Nephron progenitor cell (in vitro differentiated cells): ENCODE results near the gene SYPL1.

Experiments used
- DNase-seq: peaks from one replicate; pipeline ENCODE4 v3.0.0; 2021
- H3K27ac Mint-ChIP-seq: 2 replicates; pipeline ENCODE4 v1.8.0; 2021; ENCODE audit warnings: mild to moderate bottlenecking, moderate library complexity, mixed read lengths
- H3K27me3 Mint-ChIP-seq: 2 replicates; pipeline ENCODE4 v1.8.0; 2021; ENCODE audit warnings: mild to moderate bottlenecking, low read depth, mixed read lengths; ENCODE audit not compliant: poor library complexity
- H3K36me3 Mint-ChIP-seq: 2 replicates; pipeline ENCODE4 v1.8.0; 2021; ENCODE audit warnings: low read depth, mixed read lengths
- H3K4me1 Mint-ChIP-seq: 2 replicates; pipeline ENCODE4 v1.8.0; 2021; ENCODE audit warnings: mixed read lengths
- H3K4me3 Mint-ChIP-seq: 2 replicates; pipeline ENCODE4 v1.8.0; 2021; ENCODE audit warnings: mild to moderate bottlenecking, moderate library complexity, mixed read lengths
- H3K9me3 Mint-ChIP-seq: 2 replicates; pipeline ENCODE4 v1.8.0; 2021; ENCODE audit warnings: mild to moderate bottlenecking, moderate library complexity, mixed read lengths
- TF ChIP-seq, protein P1 (sequence below): fragments of 200-600 bp; sonication (generic); IDR thresholded peaks from 2 replicates; pipeline ENCODE4 v1.5.0; 2021; ENCODE audit warnings: antibody characterized with exemption

The SYPL1 gene

GRCh38 chr7:106062521-106062931, 49.6 kb downstream of the SYPL1 start:
- H3K4me3 Mint-ChIP-seq, result no peak overlapping the region
- TF ChIP-seq, protein P1, sequence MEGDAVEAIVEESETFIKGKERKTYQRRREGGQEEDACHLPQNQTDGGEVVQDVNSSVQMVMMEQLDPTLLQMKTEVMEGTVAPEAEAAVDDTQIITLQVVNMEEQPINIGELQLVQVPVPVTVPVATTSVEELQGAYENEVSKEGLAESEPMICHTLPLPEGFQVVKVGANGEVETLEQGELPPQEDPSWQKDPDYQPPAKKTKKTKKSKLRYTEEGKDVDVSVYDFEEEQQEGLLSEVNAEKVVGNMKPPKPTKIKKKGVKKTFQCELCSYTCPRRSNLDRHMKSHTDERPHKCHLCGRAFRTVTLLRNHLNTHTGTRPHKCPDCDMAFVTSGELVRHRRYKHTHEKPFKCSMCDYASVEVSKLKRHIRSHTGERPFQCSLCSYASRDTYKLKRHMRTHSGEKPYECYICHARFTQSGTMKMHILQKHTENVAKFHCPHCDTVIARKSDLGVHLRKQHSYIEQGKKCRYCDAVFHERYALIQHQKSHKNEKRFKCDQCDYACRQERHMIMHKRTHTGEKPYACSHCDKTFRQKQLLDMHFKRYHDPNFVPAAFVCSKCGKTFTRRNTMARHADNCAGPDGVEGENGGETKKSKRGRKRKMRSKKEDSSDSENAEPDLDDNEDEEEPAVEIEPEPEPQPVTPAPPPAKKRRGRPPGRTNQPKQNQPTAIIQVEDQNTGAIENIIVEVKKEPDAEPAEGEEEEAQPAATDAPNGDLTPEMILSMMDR, result no peak
- H3K4me1 Mint-ChIP-seq, result peaks cover 76% of the 10 kb centered on the region
- H3K27me3 Mint-ChIP-seq, result no peaks in the 10 kb centered on the region
- H3K27ac Mint-ChIP-seq, result peak overlapping the region; percentile 49
- DNase-seq, result no peak
- peaks cover 14% of the 10 kb centered on the region for H3K9me3 Mint-ChIP-seq
- peaks cover 7% of the 10 kb centered on the region for H3K36me3 Mint-ChIP-seq

DNA sequence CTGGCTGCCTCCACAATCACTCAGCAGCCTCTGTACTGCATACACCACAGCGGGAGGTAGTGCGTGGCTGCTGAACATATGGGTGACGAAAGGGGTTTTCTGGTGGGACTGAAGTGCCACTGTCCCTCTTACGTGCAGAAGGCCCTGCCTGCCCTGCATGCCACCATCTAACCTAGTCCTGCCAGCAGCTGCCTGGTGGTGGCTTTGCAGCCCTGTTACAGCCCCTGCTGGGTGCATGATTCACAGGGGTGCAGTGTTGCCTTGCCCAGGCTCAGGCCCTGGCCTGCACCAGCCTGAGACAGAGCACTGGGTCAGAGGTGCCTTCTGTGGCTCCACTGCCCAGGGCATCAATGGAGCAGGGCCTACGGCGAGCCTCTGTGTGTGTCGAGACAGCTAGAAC, 50.1 kb downstream of the SYPL1 start:
- no peaks in the 10 kb centered on the region for H3K27me3 Mint-ChIP-seq
- DNase-seq, result no peak
- peaks cover 7% of the 10 kb centered on the region for H3K36me3 Mint-ChIP-seq
- TF ChIP-seq, protein P1, result no peak
- H3K27ac Mint-ChIP-seq, result peak overlapping the region; percentile 49
- H3K9me3 Mint-ChIP-seq, result peaks cover 14% of the 10 kb centered on the region
- peaks cover 76% of the 10 kb centered on the region for H3K4me1 Mint-ChIP-seq
- no peak overlapping the region for H3K4me3 Mint-ChIP-seq

DNA sequence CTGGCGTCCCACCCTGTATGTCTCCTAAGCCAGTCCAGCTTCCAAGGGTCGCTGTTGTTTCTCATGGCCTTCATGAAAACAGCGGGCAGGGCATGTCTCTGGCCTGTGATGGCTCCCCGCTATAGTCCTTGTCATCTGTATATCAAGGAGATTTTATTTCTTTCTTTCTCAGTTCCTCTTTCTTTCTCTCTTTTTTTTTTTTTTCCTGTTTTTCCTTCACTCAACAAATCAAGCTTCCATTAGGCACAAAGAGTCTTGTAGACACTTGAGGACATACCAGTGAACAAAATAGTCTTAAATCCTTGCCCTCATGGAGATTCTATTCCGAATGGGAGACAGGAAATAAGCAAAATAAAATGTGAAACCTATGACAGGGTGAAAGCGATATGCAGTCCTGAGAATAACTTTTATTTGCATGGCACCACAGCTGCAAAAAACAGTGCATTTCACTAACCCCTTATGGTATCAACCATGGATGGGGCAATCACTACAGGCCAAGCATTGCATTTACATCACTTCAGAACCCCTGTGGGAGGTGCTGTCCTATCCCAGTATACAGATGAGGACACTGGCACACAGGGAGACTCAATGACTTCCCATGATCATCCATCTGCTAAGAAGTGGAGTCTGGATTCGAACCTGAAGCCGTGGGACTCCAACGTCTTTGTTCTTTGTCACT, 50.7 kb downstream of the SYPL1 start:
- H3K9me3 Mint-ChIP-seq, result peaks cover 14% of the 10 kb centered on the region
- peaks cover 75% of the 10 kb centered on the region for H3K4me1 Mint-ChIP-seq
- DNase-seq, result no peak
- peaks cover 7% of the 10 kb centered on the region for H3K36me3 Mint-ChIP-seq
- H3K4me3 Mint-ChIP-seq, result no peak overlapping the region
- H3K27ac Mint-ChIP-seq, result no peak overlapping the region
- no peaks in the 10 kb centered on the region for H3K27me3 Mint-ChIP-seq
- TF ChIP-seq, protein P1, result no peak

DNA sequence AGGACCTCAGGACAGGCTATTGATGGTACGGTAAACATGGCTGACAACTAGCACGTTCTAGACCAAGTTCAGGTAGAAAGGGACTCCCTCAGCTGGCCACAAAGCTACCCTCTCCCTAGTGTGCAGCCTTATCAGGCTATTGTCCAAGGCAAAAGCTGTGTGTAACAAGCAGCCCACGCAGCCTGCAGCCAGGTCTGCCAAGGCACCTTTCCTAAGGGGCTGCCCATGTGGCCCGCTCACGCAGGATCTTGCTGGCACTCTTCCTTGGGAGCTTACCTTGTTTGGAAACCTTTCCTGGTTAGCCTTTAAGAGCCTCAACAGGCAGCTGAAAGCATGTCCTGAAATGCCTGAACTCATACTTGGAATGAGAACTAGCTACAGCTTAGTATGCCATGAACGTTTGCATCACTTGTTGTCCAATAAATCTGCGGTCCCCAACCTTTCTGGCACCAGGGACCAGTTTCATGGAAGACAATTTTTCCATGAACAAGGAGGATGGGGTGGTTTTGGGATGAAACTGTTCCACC, 51.7 kb downstream of the SYPL1 start:
- peaks cover 14% of the 10 kb centered on the region for H3K9me3 Mint-ChIP-seq
- H3K27me3 Mint-ChIP-seq, result no peaks in the 10 kb centered on the region
- no peak overlapping the region for H3K4me3 Mint-ChIP-seq
- H3K27ac Mint-ChIP-seq, result no peak overlapping the region
- TF ChIP-seq, protein P1, result no peak
- H3K4me1 Mint-ChIP-seq, result peaks cover 65% of the 10 kb centered on the region
- DNase-seq, result no peak
- peaks cover 7% of the 10 kb centered on the region for H3K36me3 Mint-ChIP-seq

DNA sequence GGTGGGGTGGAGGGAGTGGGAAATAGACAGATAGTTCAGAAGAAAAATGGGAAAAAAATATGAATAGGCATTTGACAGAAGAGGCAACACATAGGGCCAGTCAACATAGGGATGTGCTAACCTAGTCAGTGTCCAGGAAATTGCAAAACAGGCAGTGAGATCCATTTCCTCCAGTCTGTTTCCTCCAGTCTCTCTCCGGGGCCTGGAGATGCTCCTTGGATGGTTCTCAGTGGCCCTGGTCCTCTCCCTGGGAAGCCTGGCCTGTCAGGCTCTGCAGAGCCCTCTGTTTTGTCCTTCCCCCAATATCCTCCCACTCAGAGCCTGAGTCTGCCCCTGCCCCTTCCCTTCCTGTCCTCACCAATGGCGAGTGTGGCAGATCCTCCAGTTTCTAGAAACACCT, 52.6 kb downstream of the SYPL1 start:
- Mint-ChIP-seq H3K27ac (peak overlapping the region; percentile 19), H3K9me3 (peaks cover 14% of the 10 kb centered on the region), H3K4me3 (no peak overlapping the region), H3K36me3 (peaks cover 7% of the 10 kb centered on the region), H3K27me3 (no peaks in the 10 kb centered on the region), H3K4me1 (peaks cover 64% of the 10 kb centered on the region)
- TF ChIP-seq, protein P1, result no peak
- DNase-seq, result no peak

DNA sequence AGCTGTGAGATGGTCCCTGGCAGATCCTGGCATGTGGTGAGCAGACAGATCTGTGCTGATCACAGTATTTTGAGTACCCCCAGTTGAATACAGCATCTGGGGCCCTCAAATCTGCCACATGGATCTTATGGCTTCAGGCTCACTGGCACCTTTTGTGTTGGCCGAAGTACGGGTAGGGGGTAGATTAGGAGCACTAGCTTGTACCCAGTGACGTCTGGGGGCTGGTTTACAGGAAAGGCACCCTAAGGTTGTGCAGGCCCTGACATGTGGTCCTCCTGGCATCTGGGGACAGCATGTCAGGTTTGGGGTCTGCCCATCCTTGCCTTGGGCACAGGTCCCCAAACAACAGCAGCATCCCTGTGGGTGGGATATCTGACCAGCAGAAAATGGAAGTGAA, 53.2 kb downstream of the SYPL1 start:
- no peak for DNase-seq
- H3K4me3 Mint-ChIP-seq, result no peak overlapping the region
- H3K36me3 Mint-ChIP-seq, result peaks cover 7% of the 10 kb centered on the region
- no peaks in the 10 kb centered on the region for H3K27me3 Mint-ChIP-seq
- H3K4me1 Mint-ChIP-seq, result peaks cover 59% of the 10 kb centered on the region
- no peak overlapping the region for H3K27ac Mint-ChIP-seq
- TF ChIP-seq, protein P1, result no peak
- H3K9me3 Mint-ChIP-seq, result peaks cover 14% of the 10 kb centered on the region
